NCI-H446 (cell line): ENCODE measurements around the gene CEP131.

Source experiments
- DNase-seq, 2 experiments: peaks; one replicate each; lab custom pipeline; 2025; lab: John Stamatoyannopoulos, UW

CEP131 gene

DNA sequence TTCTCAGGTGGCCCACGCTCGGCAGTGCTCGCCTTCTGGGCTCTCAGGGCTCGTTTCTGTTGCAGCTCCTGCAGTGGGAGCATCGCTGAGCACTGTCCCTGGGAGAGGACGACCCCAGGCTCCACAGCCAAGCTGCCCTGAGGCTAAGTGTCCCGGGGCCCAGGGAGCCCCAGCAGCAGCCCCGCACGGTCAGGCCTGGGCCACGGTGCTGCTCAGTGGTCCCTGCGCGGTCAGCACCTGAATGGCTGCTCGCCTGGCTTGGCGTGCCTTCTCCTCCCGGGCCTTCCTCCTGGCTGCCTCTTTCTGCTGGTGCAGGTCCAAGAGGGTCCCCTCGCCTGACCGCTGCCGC lies 23.3 kb downstream of the CEP131 start:
- no peak for DNase-seq

DNA sequence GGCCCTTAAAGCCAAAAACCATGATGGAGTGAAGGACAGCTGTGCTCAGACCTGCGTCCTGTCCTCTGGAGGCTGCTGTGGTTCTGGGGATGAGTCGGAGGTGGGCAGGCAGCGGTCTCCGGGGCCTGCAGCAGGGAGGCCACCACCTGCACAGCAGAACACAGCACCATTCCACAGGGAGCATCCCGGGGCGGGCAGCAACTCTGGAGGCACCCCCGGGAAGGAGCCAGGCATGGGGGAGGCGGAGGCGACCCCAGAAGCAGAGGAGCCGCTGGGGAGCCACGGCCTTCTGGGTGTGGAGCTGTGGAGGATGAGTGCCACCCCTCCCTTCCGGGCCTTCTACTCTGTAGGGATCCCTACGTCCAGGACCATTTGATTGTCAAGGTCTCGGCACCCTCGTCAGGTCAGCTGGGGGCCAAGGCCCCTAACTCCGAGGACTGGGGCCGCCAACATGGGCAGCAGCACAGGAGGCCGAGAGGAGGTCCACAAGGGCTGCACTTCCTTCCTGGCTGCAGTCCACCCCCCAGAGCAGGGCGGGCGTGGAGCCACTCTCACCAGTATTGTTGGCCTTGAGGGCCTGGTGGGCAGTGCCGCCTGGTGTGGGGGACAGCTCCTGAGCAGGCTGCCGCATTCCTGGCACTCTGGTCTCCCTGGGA lies 23.8 kb downstream of the CEP131 start:
- DNase-seq = no peak

DNA sequence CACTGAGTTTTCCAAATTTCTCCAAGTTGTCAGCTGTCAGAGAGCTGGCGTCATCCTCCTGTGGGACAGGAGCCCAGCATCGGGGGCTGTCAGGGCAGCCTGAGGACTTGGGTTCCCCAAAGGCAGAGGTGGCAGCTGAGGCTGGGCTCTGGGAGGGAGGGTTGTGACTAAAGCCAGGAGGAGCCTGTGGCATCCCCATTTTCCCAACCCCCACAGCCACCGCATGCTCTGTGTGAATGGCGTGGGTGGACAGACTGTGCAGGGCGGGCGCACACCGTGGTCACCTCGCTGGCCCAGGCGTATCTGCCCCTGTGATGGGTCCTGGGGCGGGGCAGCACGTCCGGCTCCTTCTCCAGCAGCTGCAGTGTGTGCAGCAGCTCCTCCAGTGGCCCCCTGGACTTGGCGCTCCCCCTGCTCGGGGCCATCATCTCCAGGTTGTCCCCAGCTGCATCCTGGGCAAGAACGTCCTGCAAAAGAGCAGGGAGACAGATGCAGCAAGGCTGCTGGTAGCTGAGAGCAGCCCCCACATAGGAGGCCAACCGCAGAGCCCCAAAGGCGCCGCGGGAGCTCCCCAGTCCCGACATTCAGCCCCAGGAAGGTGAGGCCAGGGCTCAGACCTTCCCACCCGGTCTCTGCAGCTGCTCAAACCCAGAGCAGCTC lies 24.8 kb downstream of the CEP131 start:
- no peak for DNase-seq

DNA sequence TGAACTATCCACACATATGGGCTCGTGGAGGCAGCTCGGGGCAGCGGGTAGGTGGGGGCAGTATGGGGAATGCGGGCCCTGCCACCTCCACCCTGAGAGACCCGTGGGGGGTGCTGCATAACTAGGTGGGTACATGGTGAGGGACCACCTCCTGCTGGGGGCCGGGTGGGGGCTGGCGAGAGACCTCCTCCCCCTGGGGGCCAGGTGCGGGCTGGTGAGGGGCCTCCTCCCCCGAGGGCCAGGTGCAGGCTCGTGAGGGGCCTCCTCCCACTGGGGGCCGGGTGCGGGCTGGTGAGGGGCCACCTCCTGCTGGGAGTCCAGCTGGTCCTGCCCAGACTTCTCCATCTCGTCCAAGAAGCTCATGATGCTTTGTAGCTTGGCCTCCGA lies 25.4 kb downstream of the CEP131 start:
- no peak for DNase-seq

DNA sequence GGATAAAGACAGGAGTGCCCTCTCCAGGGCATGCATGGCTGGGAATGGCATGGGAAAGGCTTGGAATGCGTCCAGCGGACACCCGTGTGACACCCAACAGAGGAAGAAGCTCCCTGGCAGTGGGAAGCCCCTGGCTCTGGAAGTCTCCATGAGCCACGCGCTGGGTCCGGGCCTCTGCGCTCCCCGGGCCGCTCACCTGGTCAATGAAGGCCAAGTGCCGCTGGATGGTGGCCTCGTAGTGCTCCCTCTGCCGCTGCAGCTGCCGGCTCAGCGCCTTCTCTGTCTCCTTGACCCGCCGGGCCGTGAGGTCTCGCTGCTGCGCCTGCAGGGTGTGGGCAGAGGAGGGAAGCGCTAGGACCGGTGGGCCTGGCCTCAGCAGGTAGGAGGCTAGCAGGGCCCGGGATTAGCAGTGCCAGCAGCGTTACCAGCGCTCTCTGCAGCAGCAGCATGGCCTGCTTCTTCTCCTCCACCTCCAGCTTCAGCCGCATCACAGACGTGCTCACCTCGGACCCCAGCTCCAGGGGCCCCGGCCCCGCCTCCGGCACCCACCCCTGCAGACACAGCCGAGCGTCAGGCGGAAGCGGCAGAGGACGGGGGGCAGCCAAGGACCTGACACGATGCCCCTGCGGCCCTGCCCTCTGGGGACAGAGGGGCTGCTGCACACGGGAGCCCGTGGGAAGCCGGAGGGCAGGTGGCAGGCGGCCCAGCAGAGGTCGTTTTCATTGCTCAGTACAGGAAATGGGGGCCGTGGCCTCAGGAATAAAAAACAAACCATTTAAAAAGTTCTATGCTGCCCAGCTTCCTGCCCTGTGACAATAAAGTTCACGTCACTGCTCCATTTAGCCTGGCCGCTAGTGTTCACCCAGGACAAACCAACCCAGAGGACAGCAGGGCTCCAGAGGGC lies 26.0 kb downstream of the CEP131 start:
- no peak for DNase-seq

DNA sequence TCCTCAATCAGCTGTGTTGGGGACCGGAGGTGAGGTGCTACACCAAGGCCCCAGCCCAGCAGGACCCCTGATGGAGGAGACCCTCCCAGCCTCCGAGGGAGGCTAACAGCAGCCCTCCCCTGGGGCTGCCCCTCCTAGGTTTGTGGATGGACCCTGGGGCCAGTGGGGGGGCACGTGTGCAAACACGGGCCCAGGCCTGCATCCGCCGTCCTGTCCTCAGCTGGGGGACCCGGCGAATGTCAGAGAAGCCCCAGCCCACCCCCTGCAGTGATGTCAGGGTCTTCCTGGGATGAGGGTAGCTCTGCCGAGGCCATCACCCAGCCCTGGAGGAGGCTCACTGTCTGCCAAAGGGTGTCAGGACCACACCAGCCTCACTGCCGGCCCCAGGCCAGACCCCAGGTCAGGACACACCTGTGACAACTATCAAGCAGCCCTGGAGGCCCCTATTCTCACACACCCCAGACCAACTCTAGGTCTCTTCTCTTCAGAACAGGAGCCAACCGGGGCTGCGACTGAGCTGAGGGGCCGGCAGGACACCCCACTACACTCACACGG lies 26.7 kb downstream of the CEP131 start:
- no peak for DNase-seq

DNA sequence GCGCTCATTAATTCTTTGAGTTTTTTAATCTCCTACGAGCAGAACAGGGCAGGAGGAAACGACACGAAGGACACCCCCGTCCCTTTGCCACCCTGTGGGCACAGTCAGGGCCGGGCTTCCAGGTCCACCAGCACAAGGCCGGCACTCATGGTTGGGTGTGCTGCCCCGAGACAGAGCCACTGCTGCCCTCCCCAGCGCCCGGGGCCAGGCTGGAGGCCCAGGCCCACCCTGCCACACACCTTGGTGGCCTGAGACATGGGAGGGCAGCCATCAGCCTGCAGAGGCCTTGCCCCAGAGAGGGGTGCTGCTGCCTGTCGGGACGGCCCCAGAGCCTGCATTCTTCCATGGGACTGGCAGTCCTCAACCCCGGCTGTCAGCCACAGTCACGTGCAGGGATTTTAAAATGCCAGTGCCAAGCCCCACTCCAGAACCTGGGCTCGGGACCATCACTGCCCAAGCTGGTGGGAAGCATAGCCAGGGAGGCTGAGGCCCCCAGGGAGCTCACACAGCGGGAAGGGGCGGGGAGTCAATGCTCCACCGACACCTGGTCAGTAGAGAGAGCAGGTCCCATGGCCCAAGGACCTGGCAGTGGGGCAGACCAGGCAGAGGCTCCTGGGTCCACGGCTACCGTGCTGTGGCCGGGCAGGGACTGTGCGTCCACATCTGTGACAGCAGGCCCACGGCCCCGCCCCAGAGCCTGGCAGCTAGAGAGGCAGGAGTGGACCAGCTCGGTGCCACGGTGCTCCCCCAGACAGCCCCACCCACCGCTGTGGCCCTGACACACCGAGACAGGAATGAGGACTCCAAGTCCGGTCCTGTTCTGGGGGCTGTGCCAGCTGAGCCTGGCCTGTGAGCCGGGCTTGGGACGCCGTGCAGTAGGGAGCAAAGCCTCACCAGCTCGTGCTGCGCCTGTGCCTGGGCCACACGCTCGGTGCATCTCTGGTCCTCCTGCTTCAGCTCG lies 27.5 kb downstream of the CEP131 start:
- no peak for DNase-seq

DNA sequence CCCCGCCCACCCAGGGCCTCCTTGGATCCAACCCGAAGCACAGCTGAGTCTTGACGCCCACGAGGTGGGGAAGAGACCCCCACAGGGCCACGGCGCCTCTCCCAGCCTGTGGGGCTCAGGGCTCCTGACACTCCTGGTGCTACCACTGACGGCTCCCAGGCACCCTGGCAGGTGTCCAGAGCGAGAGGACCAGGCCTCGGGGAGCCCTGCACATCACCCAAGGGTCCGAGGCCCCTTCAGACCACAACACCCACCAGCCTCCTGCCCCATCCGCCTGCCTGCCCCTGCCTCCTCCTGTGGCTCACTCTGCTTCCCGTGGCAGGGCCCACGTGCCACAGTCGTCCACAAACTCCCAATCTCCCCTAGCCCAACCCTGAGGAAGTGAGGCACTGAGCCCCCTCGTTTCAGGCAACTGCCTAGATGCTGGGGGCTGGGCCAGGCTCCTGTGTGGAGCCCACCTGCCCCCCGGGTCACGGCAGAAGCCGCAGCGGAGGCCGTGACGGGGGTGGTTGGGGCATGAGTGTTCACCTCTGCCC lies 28.5 kb downstream of the CEP131 start:
- no peak for DNase-seq

DNA sequence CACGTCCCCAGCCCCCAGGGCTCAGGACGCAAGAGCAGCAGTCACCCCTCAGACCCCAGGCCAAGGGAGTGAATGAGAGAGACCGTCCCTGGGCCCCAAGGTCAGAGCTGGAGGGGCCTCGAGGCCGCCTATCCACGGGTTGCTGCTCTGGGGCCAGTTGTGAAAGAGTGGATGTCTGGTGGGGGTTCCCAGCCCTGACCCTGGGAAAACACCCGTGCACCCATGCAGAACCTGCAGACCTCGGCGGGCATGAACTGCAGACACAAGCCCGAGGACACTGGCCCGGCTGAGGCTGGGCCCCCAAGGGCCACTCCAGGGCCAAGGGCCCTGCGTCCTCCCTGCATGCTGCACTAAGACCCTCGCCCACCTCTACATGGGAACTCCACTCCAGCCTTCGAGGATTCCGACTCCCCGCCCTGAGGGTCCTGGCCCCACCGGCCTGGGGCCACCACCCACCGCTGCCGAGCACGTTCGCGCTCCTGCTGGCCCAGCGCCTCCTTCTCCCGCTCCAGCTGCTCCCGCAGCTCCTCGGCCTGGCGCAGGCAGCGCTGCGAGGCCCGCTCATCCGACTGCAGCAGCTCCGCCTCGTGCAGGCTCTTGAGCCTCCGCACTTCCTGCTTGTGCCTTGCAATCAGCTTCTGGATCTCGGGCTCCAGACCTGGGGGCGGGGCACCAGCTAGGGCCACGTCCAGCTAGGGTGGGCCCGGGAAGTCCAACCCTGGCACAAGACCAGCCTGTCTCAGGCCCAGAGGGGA lies 29.1 kb downstream of the CEP131 start:
- no peak for DNase-seq

DNA sequence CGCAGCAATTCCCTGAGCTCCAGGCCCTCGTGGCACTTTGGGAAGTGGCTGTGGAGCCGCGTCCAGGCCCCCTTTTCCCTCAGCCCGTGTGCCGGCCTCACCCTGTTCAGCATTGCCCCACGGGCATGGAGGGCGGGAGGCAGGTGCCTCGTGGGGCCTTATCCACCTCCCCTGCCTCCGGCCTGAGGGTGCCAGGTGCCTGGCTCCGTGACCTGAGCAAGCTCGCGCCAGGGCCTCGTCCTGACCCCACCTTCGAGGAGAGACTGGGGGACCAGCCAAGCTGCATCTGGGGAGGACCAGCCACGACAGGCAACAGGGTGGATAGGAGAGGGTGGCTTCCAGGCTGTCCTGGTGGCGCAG lies 29.7 kb downstream of the CEP131 start:
- no peak for DNase-seq

DNA sequence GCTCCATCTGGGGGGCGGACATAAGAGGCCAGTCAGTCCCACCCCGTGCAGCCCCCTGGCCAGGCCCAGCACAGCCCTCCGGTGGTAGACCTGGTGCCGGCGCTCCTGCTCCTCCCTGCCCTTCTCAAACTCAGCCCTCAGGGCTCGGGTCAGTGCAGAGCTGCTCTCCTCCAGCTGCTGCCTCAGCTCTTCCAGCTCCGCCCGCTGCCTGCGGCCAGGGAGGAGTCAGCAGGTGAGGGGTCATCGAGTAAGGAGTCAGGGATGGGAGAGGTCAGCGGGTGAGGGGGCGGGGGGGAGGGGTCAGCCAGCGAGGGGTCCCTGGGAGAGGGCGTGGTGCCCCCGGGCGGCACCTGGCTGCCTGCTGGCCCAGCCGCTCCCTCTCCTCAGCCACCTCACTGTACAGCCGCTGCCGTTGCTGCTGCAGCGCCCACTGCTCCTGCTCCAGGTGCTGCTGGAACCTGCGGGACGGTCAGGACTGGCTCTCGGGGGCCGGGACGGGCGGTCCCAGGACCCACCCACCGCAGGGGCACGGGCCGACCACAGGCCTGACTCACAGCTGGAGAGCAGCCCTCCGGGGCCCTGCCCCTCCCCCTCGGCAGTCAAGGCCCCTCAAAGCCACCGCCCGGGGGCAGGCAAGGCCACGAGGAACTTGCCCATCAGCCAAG lies 30.2 kb downstream of the CEP131 start:
- no peak for DNase-seq

DNA sequence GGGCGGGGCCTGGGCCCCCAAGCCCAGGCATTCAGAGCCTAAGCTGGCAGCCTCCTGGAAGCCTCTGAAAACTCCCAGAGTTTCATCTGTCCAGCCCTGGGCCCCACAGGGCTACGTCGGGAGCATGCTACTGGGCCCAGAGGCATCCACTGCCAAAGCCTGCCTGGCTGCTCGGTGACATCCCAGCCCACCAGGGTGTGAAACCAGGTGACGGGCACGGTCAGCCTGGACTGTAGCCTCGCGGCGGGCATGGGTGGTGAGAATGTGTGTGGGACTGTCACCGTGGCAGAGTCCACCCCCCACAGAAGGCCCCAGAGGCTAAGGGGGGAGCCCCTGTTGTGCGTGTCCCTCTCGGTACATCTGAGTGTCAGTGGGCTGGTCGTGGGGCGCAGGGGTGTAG lies 31.1 kb downstream of the CEP131 start:
- no peak for DNase-seq

DNA sequence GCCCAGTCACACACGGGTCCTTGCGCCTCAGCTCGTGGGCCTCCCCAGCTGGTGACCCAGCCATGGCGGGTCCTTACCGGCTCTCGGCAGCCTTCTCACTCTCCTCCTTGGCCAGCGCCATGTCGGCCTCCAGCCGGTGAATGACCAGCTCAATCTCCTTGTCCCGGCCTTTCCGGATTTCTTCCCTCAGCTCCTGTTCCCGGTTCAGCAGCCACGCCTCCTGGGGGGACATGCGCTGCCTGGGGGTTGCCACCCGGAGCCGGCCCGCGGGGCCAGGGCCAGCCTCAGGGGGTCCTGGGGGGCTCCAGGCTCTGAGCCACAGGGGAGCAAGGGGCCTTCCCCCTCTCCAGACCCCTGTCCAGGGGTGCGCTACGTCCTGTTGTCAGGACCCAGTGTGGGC lies 31.6 kb downstream of the CEP131 start:
- no peak for DNase-seq

DNA sequence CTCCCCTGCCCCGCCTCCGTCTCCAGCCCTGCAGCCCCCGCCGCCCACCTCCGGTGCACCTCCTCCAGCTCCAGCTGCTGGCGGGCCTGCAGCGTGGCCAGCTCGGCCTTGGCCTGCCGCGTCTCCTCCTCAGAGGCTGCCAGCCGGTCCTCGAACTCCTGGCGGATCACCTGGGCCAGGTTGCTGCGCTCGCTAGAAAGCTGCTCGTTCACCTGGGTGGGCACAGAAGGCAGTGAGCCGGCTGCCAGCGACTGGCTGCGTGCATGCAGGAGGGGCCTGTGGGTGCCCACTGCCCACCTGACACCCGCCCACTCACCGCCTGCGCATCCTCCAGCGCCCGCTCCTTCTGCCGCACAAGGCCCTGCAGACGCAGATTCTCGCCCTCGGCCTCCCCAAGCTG lies 32.2 kb downstream of the CEP131 start:
- no peak for DNase-seq

DNA sequence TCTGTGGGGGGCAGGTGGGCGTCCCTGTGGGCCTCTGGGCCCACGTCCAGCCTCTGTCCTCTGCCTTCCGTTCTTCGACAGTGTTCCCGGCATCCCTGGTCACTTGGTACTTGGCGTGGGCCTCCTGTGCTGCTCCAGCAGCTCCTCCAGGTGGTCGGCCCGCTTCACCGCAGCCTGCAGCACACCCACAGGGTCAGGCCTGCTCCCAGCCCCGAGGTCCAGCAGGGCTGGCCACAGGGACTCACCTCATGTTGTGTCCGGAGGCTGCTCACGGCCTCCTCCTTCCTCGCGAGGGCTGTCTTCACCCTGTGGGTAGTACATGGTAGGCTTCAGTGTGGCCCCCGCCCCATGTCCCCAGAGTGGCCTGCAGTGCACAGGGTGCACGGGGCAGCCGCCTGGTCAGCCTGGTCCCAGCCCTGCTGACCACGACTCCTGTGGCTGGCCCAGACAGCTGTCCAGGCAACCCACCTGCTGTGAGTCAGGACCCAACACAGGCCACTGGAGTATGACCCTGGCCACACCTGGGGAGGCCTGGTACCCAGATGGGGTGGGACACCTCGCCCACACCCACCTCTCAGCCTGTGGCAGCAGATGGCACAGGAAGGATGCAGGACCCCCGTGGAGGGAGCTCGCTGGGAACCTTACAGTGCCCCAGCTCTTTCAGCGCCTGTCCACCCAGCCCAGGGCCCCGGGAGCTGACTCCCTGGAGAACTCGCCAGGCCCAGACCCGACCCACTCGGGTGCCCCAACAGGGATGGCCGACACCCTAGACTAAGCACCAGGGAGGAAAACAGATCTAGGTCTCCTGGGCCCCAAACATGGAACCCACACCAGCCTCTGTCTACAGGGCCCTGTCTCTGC lies 32.9 kb downstream of the CEP131 start:
- DNase-seq = no peak

DNA sequence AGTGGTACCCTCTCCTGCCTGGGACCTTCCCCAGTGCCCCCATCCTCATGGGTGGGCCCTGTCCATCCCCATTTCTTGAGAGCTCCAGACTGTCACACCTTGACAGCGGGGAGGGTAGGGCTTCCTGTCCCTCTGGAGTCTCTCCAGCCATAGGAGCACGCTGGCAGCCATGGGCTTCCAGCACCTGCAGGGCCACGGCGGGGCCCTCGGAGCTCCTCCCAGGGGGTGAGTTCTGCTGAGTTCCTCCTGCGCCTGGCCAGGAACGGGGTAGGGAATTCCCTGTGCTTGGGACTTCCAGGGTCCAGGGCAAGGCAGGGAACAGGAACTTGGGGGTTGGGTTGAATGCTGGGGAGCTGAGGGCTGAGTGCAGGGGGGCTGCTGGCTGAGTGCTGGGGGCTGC lies 33.7 kb downstream of the CEP131 start:
- no peak for DNase-seq

DNA sequence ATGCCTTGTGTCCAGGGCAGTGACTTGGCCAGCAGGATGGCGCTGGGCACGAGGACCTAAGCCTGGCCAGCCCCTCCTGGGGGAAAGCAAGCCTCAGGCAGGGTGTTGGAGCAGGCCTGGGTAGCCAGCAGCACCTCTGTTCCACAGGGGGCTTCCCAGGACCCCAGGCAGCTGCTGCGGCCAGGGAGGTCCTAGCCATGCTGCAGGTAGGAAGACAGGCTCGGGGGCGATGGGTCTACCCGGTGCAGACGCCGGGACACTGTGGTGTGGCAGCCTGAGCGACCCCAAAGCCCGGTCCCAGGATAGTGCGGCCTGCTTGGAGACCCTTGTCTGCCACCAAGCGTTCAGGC lies 34.3 kb downstream of the CEP131 start:
- DNase-seq = no peak

DNA sequence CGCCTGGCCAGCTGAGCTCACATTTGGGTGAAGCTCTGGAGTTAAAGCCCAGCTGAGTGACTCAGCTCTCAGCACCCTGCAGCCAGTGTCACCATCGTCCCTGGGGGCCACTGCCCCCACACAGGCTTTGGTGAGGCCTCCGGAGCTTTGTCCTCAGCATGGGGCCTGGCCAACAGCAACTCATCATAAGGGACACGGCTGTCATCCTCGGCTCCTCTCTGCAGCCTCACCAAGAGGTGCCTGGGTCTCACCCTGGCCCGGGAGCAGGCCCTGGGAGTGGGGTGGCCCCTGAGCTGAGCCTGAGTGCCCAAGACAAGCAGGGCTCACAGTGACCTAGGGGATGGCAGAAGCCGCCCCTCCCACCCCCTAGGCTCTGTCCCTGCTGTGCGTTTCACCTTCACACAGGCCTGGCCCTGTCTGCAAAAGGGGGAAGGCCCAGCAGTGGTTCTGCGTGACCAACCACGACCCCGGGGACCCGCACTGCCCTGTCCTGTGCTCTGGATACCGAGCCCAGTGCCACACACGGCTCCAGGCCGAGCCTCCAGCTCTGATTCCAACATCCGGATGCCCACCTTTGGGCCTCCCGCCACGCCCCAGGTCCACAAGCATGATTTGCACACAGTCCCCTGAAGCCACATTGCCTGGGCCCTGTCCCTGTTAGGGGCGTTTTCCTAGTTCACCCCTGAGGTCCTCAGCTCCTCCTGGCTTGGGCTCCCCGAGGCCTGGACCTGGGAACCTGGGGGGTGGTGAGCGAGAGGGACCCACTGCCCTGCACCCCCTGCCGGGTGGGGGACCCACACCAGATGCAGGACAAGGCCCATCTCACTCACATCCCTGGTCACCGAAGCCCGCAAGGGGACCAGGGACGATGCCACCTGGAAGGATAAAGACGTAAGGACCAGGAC lies 34.9 kb downstream of the CEP131 start:
- DNase-seq = no peak
